Measurements from ENCODE around the gene MKRN3.

- TF ChIP-seq CTCF (IDR thresholded peaks at IDR 0.05) (no peak), POLR2AphosphoS5 (IDR thresholded peaks at IDR 0.05; ENCODE audit: low read depth, low read length) (no peak), TCF7L2 (IDR thresholded peaks at IDR 0.05; ENCODE audit: low read depth, low read length) (no peak)
These were observed 10.6 kb downstream of the MKRN3 start for GRCh38 chr15:23576061-23576460.

Measured in Panc1 (cell line).